ENCODE results near the gene CD58.
A peak's percentile ranks its signal among the peaks of the same experiment; 100 is the strongest.

CD58 gene

GRCh38 chr1:116544588-116545358 is 26.1 kb downstream of the CD58 start:
- DNase-seq (ENCODE audit: low read depth in 2 of 3, low spot score in 1 of 3) = peak in 1 of 3 donors; percentile 16

DNA sequence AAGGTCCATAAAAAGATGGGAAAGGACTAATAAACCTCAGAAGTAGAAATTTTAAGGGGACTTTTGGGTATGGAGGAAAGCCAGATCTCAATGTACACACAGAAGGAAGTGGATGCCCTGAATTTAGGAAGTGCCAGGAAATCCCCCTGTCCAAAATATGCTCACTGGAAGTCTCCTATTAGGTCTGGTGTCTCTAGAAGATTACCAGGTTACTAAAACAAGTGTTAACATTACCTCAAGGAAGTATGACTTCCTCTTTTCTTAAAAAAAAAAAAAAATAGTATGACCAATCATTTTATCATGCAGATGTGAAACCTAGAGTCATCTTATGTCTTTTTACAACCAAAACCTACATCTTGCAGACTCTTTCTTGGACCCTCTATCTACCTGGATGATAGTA is 30.7 kb downstream of the CD58 start:
- DNase-seq (ENCODE audit: low read depth in 2 of 3, low spot score in 1 of 3) = no peak

DNA sequence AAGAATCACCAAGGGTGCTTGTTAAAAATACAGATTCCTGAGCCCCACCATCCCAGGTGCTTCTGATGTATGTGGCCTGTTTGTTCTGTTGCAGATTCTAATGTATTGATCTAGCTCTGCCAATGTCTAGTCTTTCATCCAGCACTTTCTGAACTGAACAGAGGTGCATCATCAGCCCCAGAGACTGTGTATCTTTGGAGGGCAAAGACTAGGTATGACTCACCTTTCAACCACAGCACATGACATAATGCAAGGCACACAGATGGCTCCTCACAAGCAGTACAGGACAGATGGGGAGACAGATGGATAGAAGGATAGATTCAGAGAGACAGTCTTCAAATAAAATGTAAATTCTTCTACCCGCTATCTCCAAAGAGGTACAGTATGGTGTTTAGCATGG is 32.3 kb downstream of the CD58 start:
- DNase-seq (ENCODE audit: low read depth in 2 of 3, low spot score in 1 of 3) = peak in 2 of 3 donors; percentile 19 to 43

GRCh38 chr1:116537898-116538297 is 32.9 kb downstream of the CD58 start:
- DNase-seq (ENCODE audit: low read depth in 2 of 3, low spot score in 1 of 3) = no peak

DNA sequence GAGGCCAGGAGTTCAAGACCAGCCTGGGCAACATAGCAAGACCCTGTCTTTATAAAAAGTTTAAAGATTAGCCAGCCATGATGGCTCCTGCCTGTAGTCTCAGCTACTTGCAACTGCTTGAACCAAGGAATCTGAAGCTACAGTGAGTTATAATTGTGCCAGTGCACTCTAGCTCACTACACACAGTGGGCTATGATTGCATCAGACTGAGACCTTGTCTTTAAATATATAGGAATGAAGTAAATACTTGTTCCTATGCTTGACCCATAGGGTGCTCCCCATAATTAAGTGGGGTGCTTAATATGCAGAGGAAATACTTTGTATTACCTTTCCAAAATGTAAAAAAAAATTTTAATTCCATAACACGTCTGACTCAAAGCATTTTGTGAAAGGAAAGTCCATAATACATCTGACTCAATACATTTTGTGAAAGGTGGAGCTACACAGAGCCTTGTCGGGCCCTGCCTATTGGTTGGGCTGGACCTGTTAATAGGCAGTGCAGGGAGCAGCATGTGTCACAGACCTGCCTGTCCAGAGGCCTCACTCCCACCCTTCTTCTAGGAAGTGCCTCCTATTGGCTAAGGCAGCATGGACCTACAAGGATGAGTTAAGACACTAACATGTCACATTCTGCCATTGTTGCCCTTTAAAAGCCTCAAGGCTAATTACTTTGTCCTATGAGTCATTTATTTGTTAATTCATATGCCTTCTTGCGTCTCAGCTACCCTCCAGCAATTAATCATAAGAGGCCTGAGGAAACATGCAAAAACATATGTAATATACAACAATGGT is 33.6 kb downstream of the CD58 start:
- DNase-seq (ENCODE audit: low read depth in 2 of 3, low spot score in 1 of 3) = no peak

DNA sequence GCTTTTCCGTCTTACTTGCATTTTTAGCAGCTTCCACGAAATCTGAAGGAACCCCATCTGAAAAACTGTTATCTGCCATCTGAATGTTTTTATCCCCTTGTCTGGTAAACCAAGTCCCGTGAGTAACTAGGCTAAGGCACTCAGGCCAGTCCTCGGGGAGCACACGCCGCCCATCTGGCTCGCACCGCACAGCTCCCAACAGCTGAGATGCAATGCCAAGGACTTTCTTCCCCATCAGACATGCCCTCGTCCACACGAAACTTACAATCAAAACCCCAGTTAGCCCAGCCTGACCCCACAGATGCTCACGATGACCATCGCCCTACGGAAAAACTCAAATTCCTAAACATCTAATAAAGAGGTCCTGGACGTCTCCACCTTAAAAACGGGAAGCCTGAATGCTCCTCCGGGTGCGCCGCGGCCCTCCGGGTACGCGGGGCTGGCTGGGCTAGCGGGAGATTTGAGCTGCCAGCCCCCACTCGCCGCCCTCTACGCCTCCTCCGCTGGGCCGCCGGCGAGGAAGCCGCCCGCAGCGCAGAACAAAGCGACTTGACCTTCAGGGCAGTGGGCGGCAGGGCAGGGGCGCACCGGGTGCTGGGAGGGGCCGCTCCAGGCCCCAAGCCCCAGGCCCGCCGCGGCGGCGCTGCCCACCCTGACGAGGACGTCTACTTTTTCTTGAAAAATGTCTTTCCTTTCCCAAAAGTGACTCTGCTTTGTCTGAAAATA is 36.6 kb downstream of the CD58 start:
- no peak for DNase-seq (ENCODE audit: low read depth in 2 of 3, low spot score in 1 of 3)

- DNase-seq (ENCODE audit: low read depth in 2 of 3, low spot score in 1 of 3) = no peak
Measured at GRCh38 chr1:116533429-116533820, 37.4 kb downstream of the CD58 start.

GRCh38 chr1:116532671-116533428 is 38.0 kb downstream of the CD58 start:
- no peak for DNase-seq (ENCODE audit: low read depth in 2 of 3, low spot score in 1 of 3)

DNA sequence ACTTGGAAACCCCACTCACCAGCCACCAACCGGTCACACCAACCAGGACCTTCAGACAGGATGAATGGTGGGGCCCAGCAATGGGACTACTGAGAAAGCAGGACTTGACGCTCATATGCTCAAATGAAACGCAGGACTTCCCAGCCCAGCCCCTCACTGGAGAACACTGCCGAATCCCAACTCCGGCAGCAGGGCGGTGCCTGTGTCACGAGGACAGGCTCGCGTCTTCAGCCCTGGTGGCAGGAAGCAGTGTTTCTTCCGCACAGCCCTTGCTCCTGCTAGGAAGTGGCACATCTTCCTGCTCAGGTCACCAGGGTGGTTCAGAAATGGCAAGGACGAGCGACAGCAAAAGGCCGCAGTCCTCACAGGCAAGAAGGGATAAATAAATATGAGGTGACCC is 38.9 kb downstream of the CD58 start:
- DNase-seq (ENCODE audit: low read depth in 2 of 3, low spot score in 1 of 3) = no peak

- no peak for DNase-seq (ENCODE audit: low read depth in 2 of 3, low spot score in 1 of 3)
Measured at GRCh38 chr1:116529681-116530080, 41.1 kb downstream of the CD58 start.

DNA sequence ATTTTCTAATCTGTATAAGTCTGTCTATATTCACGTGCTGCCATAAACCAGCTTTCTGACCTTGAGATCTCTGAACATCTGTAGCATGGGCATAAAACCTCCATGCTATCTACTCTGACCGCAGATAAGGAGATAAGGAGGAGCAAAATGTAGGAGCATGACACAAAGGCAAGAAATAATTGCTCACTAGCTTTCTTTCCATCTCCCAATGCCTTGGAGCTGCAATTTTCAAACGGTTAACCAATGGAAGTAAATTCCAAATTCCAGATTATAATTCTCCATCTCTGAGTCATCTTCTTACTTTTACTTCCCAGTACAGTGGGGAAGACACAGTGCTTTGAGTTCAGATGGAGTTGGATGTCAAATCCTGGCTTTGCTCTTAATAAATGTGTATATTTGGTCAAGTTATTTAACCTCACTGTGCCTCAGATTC is 41.6 kb downstream of the CD58 start:
- no peak for DNase-seq (ENCODE audit: low read depth in 2 of 3, low spot score in 1 of 3)

DNA sequence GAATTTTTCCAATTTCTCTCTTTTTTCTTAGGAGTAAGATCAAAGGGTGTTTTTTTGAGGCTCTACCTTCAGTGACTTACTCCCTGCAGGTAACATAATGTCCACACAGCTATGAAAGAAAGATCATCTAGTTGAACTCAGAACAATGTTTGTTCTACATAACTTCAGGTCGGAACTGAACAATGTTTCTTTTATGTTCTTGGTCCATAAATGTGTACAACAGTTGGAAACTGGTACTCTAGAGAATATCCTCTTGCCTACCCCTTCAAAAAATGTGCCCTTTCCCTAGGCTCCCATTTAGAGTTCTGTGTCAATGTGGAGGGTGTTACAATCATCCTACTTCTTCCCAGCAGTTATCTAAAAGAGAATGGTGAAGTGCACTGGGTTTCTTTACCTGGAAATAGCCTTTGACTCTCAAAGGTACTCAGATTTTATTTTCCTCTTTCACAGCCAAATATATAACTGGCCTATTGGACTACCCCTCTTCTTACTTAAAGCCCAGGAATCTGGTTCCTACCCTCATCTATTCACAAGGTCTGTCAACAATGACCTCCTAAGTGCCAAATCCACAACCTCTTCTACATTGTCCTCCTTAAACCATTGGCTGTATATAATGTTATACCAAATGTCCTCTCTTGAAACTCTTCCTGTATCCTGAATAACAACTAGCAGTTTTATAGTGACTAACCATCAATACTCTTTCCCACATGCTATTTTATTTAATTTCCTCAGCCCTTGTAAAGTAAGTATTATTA is 42.3 kb downstream of the CD58 start:
- no peak for DNase-seq (ENCODE audit: low read depth in 2 of 3, low spot score in 1 of 3)

DNA sequence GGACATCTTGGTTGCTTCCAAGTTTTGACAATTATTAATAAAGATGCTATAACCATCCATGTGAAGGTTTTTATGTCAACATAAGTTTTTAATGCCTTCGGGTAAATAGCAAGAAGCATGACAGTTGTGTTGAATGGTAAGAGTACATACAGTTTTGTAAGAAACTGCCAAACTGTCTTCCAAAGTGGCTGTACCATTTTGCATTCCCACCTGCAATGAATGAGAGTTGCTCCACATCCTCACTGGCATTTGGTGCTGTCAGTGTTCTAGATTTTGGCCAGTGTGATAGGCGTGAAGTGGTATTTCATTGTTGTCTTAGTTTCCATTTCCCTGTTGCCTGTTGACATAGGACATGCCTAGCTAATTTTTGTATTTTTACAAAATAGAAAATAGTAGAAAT is 45.4 kb downstream of the CD58 start:
- no peak for DNase-seq (ENCODE audit: low read depth in 2 of 3, low spot score in 1 of 3)

- DNase-seq (ENCODE audit: low read depth in 2 of 3, low spot score in 1 of 3) = no peak
Measured at GRCh38 chr1:116521186-116521585, 49.6 kb downstream of the CD58 start.

- no peak for DNase-seq (ENCODE audit: low read depth in 2 of 3, low spot score in 1 of 3)
Measured at GRCh38 chr1:116518400-116518799, 52.4 kb downstream of the CD58 start.

DNA sequence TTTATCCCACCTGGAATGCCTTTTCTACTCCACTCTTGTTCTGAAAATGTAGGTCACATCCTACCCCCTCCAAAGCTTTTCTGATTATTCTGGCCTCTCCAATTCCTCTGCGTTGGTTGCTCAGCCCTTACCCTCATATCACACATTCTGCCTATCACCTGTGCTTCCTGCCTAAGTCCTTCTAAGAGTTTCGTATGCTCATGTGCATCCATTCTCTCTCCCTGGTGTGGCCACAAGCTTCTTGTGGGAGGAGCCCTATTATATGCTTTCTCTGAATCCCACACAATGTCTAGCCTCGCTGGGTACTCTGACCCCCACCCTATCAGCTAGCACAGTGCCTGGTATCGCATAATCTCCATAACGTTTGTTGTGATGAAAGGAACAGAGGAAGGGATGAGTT is 54.2 kb downstream of the CD58 start:
- no peak for DNase-seq (ENCODE audit: low read depth in 2 of 3, low spot score in 1 of 3)

GRCh38 chr1:116515702-116516101 is 55.1 kb downstream of the CD58 start:
- no peak for DNase-seq (ENCODE audit: low read depth in 2 of 3, low spot score in 1 of 3)

DNA sequence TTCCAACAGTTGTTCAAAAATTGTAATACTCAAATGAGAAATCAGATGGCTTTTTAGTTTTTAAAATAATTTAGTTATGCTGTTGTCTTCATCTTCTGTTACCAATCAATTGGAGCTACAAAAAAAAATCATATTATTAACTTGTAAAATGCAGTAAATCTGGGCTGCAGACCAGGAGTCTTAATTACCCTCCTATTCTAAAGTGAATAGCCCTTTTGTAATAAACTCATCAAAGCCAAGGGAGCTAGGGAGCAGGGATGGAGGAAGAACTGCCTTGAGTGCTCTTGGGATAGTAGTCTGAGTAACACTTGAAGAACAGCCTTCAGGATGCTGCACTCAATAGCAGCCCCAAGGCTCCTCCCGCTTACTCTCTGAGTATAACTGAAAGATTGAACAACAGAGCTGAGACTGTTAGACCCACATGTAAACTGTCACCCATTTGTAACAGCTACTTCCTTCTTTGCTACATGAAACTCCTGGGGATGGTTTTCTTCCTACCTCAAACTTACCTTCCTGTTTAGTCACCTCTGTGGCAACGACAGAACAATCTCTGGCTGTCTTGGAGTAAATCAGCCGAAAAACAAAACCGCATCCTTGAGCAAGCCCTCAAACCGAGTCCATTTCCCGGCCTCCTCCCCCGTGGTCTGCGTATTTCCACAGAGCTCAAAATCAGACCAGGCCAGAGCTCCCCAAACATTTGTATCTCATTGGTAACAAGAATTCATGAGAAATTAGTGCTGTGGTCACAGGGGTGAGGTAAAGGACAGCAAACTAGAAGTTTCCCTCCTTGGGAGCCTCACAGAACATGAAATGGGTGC is 55.9 kb downstream of the CD58 start:
- DNase-seq (ENCODE audit: low read depth in 2 of 3, low spot score in 1 of 3) = peak; percentile 58 to 71 (median 64)

GRCh38 chr1:116513956-116514355 is 56.9 kb downstream of the CD58 start:
- no peak for DNase-seq (ENCODE audit: low read depth in 2 of 3, low spot score in 1 of 3)

Data from stimulated activated CD4-positive, alpha-beta T cell treated with anti-CD3 and anti-CD28 coated beads, Interleukin-12 subunit alpha, Interleukin-12 subunit beta, amount 100 ng/mL, for 48 hours (primary cell).